ENCODE results near the gene GLB1L3. TPM values are rescaled to one million over a fixed set of nuclear protein-coding genes. Genes with fewer than 3 reads are reported as not detected.

Gene GLB1L3
- total RNA-seq, 6 experiments from 2014 or later, result not detected

- H3K4me3 ChIP-seq, result no peak overlapping the region
- ATAC-seq, result no peak
- H3K27ac ChIP-seq, result no peak overlapping the region
- H3K4me1 ChIP-seq, result no peaks in the 10 kb centered on the region
- no peak for TF ChIP-seq CTCF (IDR thresholded peaks at IDR 0.05)
- no peak for TF ChIP-seq POLR2A (IDR thresholded peaks at IDR 0.05)
- WGBS (ENCODE audit: insufficient coverage, low coverage, low lambda C conversion rate, missing lambda C conversion rate), result 93% methylated on average over 6 of the region's 7 CpGs
- H3K36me3 ChIP-seq, result peaks cover 0 to 23% (median 6%) of the 10 kb centered on the region in 4 donors
- intact Hi-C loops (cut with DNase I), result no loop called here
- no peak for DNase-seq
- H3K27me3 ChIP-seq, result no peaks in the 10 kb centered on the region
- H3K9me3 ChIP-seq, result no peaks in the 10 kb centered on the region
Measured at GRCh38 chr11:134264966-134265764, 11.0 kb upstream of the GLB1L3 start.

- DNase-seq (no peak), ATAC-seq (no peak)
- H3K4me3 ChIP-seq, result no peak overlapping the region
- WGBS (ENCODE audit: insufficient coverage, low coverage, low lambda C conversion rate, missing lambda C conversion rate), result 77% methylated on average over 5 of the region's 5 CpGs
- peaks cover 0 to 19% (median 2%) of the 10 kb centered on the region in 4 donors for H3K36me3 ChIP-seq
- H3K27ac ChIP-seq, result no peak overlapping the region
- no peaks in the 10 kb centered on the region for H3K4me1 ChIP-seq
- no peak for TF ChIP-seq POLR2A (IDR thresholded peaks at IDR 0.05)
- TF ChIP-seq CTCF (IDR thresholded peaks at IDR 0.05), result no peak
- H3K9me3 ChIP-seq, result no peaks in the 10 kb centered on the region
- intact Hi-C loops (cut with DNase I), result no loop called here
- no peaks in the 10 kb centered on the region for H3K27me3 ChIP-seq
Measured at GRCh38 chr11:134266440-134266839, 9.7 kb upstream of the GLB1L3 start.

- Histone ChIP-seq H3K4me3 (no peak overlapping the region), H3K4me1 (no peaks in the 10 kb centered on the region), H3K27me3 (no peaks in the 10 kb centered on the region), H3K9me3 (no peaks in the 10 kb centered on the region), H3K36me3 (peaks cover 0 to 17% (median 0%) of the 10 kb centered on the region in 4 donors), H3K27ac (no peak overlapping the region)
- ATAC-seq (peak in 3 of 4 donors; percentile 39 to 51 (median 46)), DNase-seq (no peak)
- 45% methylated on average over 3 of the region's 3 CpGs for WGBS (ENCODE audit: insufficient coverage, low coverage, low lambda C conversion rate, missing lambda C conversion rate)
- TF ChIP-seq CTCF (IDR thresholded peaks at IDR 0.05) (no peak), POLR2A (IDR thresholded peaks at IDR 0.05) (no peak)
- intact Hi-C loops (cut with DNase I), result no loop called here
Measured at GRCh38 chr11:134266841-134267251, 9.3 kb upstream of the GLB1L3 start.

GRCh38 chr11:134267461-134267860, 8.7 kb upstream of the GLB1L3 start:
- no peak for ATAC-seq
- Histone ChIP-seq H3K36me3 (peaks cover 0 to 13% (median 0%) of the 10 kb centered on the region in 4 donors), H3K9me3 (no peaks in the 10 kb centered on the region), H3K4me3 (no peak overlapping the region), H3K27ac (no peak overlapping the region), H3K4me1 (peaks cover 0 to 4% (median 0%) of the 10 kb centered on the region in 4 donors), H3K27me3 (no peaks in the 10 kb centered on the region)
- no peak for TF ChIP-seq CTCF (IDR thresholded peaks at IDR 0.05)
- TF ChIP-seq POLR2A (IDR thresholded peaks at IDR 0.05), result no peak
- intact Hi-C loops (cut with DNase I), result no loop called here
- 89% methylated on average over 3 of the region's 5 CpGs for WGBS (ENCODE audit: insufficient coverage, low coverage, low lambda C conversion rate, missing lambda C conversion rate)
- DNase-seq, result no peak

Data from right lobe of liver (tissue), 6 donors.